Activated T-cell treated with anti-CD3 and anti-CD28 coated beads, Interleukin-2, amount 50 U/mL, for 48 hours (primary cell): ENCODE measurements around the gene LPIN2.
"Not testable (repeated sequence)": the region's sequence is repeated elsewhere in the genome, so short reads cannot be mapped to it uniquely, and the experiment has no call there.

ENCODE experiments used
- DNase-seq, 2 experiments: peaks; one replicate each; pipeline ENCODE4 v3.0.0-alpha.2; 2020

LPIN2 gene, protein sequence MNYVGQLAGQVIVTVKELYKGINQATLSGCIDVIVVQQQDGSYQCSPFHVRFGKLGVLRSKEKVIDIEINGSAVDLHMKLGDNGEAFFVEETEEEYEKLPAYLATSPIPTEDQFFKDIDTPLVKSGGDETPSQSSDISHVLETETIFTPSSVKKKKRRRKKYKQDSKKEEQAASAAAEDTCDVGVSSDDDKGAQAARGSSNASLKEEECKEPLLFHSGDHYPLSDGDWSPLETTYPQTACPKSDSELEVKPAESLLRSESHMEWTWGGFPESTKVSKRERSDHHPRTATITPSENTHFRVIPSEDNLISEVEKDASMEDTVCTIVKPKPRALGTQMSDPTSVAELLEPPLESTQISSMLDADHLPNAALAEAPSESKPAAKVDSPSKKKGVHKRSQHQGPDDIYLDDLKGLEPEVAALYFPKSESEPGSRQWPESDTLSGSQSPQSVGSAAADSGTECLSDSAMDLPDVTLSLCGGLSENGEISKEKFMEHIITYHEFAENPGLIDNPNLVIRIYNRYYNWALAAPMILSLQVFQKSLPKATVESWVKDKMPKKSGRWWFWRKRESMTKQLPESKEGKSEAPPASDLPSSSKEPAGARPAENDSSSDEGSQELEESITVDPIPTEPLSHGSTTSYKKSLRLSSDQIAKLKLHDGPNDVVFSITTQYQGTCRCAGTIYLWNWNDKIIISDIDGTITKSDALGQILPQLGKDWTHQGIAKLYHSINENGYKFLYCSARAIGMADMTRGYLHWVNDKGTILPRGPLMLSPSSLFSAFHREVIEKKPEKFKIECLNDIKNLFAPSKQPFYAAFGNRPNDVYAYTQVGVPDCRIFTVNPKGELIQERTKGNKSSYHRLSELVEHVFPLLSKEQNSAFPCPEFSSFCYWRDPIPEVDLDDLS

DNA sequence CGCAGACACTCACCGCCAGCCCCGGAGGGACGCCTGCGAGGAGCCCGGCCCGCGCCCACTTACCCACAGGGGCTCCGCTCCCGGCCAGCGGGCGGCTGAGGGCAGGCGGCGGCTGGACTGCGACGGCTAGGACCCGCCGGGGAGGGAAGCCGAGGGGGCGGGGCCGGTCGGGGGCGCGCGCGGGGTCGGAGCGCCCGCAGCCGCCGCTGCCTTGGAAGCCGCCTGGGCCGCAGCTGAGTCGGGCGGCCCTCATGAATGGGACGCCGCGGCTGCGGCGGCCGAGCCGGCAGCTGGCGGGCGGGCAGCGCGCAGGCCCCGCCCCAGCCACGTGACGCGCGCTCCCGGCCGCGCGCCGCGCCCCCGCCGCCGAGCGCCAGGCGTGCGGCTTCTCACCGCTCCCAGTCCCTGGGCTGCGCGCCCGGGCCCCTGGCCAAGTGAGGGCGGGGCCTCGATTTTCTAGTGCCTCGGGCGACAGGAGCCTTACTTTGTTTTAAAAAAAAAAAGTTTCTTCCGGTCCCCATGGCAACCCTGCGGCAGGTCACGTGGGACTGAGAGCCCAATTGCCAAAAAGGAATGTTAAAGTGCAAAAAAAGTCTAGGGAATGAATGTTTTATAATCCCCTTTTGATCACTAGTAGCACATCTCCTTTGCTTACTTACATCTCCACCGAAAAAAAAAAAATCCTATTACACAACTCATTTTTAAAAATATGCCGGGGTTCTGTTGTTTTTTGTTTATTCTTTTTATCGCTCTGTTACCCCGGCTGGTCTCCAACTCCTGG lies at the start of gene LPIN2:
LPIN2 (minus strand) TSS at position 121 of the 781 bp plus-strand sequence. CDS start 52,304 bp downstream, outside the sequence.
- DNase-seq = peak; percentile 97

GRCh38 chr18:3061581-3062312 lies 48.8 kb upstream of the LPIN2 start:
- peak; percentile 61 to 67 for DNase-seq

DNA sequence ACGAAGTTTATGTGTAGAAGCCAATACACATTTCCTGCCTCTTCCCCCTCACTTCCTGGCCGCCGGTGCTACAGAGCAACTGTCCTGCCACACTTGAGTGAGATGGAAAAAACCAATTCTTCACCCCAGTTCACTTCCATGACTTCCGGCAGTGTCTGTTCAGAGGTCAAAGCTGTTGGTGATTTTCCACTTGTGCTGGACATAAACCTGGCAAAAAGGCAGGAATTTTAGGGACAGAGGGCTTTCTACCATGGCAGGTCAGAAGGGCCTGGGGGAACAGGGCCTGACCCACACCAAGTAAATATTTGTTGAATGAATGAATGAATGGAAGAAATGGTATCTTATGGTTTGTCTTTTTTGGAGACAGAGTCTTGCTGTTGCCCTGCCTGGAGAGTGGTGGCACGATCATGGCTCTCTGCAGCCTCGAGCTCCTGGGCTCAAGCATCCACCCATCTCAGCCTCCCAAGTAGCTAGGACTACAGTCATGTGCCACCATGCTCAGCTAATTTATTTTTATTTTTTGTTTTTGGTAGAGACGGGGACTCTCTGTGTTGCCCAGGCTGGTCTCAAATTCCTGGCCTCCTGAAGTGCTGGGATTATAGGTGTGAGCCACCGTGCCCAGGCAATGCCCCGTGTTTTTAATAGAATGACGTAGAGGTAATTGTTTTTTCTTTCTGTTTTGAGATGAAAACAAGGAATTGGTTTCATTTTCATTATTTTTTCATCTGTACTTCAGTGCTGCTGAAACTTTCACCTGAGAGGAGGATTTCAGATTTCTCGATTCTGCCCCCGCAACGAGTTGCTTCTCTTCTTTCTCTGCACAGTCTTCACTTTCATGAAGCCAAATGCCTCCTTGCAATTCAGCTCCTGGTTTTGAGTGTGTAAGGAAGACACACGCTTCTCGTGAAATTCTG lies 48.0 kb upstream of the LPIN2 start:
- DNase-seq = peak; percentile 68

DNA sequence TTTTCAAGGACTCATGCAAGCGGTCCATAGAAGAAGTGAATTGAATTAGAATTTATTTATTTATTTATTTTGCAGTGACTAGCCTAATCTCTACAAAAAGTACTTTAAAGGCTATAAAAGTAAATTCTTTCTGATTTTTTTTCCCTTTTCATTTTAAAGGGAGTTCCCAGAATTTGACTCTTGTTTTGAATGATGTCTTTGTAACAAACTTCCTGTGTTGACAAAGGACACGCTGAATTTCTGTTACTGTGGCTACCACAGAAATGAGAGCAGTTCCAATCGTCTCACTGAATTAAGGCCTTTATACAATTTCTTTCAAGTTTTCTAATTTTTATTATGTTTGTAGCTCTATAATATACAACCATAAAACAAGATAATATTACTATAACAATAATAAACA lies 46.3 kb upstream of the LPIN2 start:
- no peak for DNase-seq

GRCh38 chr18:3058328-3059191 lies 45.6 kb upstream of the LPIN2 start:
- DNase-seq = no peak

GRCh38 chr18:3057526-3057925 lies 44.6 kb upstream of the LPIN2 start:
- DNase-seq = no peak

DNA sequence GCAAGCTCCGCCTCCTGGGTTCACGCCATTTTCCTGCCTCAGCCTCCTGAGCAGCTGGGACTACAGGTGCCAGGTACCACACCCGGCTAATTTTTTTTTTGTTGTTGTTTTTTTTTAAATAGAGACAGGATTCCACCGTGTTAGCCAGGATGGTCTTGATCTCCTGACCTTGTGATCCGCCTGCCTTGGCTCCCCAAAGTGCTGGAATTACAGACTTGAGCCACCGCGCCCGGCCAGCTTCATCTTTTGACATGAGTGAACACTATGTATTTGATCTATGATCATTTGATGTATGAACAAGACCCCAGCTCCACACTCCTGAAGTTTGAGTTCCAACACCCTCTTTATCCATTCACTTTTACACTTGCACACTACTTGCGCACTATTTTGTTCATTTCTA lies 43.4 kb upstream of the LPIN2 start:
- DNase-seq = no peak

DNA sequence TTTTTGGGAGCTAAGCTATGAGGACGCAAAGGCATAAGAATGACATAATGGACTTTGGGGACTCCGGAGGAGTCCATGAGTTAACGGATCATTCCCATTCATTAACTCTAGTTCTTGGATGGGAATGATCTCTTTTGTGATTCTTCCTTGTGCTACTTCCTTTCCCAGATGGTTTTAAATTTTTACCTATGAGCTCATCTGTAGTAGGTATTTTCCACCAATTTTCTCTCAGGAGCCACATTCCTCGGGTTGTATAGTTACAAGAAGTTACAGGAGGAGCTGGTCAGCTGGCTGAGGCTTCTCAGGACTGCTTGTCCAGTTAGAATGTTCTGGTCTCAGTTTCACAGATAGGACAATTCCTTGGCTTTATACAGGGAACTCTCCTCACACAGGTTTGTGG lies 42.9 kb upstream of the LPIN2 start:
- DNase-seq = no peak

DNA sequence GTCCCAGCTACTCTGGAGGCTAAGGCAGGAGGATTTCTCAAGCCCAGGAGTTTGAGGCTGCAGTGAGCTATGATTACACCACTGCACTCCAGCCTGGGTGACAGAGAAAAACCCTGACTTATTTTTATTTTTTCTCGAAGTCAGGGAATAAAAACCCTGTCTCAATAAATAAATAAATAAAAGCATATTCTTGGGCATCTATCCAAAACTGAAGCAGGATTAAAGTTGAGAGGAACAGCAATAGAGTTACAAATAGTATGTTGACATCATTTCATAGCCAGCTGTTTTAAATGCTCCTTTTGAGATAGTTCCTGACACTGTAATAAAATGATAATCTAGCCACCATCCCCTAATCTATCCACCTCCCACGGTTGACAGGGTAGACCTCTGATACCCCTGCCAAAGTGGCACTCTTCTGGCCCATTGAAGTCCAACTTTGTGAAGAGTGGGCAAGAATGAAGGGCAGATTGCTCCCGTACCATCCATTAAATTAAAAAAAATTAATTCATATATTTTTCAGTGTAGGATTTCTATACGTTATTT lies 42.3 kb upstream of the LPIN2 start:
- DNase-seq = no peak

DNA sequence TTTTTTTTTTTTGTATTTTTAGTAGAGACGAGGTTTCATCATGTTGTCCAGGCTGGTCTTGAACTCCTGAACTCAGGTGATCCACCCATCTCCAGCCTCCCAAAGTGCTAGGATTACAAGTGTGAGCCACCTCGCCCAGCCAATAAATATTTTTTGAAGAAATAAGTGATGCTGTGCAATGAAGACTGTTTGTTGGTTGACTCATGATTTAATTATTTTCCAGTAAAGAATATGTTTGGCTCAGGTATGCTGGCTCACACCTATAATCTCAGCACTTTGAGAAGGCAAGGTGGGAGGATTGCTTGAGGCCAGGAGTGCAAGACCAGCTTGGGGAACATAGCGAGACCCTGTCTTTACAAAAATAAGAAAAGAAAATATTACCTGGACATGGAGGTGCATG lies 41.8 kb upstream of the LPIN2 start:
- DNase-seq = no peak

- DNase-seq = no peak
Measured at GRCh38 chr18:3054214-3054613, 41.3 kb upstream of the LPIN2 start.

DNA sequence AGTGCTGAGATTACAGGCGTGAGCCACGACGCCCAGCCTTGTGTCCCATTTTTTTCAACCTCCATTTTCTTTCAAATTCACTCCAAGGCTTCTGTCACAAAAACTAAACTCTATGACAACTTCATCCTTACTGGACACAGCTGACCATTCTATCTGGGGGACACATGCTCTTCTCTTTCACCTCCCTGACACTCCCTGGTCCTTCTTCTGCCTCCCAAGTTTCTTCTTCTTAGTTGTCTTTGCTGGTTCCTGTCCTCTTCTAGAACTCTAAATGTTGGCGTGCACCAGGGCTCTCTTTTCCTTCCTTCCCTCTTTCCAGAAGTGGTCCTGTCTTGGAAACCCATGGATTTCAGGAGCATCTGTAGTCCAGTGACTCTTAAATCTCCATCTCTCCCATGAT lies 40.1 kb upstream of the LPIN2 start:
- DNase-seq = no peak

DNA sequence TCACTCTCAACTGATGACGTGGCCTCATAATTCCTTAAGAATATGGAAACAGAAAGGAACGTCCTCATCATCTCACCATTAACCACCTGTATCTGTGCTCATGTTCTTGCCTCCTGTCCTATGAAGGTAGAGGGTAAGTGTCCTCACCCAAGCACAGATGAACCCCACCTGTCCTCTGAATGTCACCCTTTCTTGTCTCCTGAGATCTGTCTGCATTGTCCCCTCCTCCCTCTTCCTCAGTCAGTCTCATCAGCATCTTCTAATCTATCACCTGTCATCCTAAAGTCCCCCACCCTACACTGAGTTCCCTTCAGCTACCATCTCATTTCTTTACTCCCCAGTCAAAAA lies 39.4 kb upstream of the LPIN2 start:
- DNase-seq = no peak

DNA sequence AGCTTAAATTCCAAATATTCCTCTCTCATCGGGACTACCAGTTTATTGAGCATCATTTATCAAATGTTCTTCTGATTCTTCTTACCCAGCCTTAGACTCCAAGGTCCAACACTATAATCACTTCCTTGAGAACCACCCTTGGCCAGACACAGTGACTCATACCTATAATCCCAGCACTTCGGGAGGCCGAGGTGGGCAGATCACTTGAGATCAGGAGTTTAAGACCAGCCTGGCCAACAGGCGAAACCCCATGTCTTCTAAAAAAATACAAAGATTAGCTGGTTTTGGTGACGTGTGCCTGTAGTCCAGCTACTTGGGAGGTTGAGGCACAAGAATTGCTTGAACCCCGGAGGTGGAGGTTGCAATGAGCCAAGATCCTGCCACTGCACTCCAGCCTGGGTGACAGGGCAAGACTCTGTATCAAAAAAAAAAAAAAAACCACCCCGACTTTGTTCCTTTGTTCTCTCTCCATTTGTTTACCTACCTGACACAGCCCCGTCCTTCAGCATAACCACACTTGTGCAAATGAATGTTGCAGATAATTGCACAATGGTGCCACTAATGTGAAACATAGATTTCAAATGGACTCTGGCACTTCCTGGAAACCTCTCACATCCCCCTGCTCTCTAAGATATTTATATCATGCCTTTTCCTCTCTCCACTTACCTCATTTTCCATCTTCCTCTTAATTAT lies 38.9 kb upstream of the LPIN2 start:
- DNase-seq = no peak

DNA sequence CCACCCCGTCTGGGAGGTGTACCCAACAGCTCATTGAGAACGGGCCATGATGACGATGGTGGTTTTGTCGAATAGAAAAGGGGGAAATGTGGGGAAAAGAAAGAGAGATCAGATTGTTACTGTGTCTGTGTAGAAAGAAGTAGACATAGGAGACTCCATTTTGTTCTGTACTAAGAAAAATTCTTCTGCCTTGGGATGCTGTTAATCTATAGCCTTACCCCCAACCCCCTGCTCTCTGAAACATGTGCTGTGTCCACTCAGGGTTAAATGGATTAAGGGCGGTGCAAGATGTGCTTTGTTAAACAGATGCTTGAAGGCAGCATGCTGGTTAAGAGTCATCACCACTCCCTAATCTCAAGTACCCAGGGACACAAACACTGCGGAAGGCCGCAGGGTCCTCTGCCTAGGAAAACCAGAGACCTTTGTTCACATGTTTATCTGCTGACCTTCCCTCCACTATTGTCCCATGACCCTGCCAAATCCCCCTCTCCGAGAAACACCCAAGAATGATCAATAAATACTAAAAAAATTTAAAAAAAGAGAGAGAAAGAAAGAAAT lies 37.0 kb upstream of the LPIN2 start:
- not testable (repeated sequence) for DNase-seq

- no peak for DNase-seq
Measured at GRCh38 chr18:3048820-3049349, 35.9 kb upstream of the LPIN2 start.

DNA sequence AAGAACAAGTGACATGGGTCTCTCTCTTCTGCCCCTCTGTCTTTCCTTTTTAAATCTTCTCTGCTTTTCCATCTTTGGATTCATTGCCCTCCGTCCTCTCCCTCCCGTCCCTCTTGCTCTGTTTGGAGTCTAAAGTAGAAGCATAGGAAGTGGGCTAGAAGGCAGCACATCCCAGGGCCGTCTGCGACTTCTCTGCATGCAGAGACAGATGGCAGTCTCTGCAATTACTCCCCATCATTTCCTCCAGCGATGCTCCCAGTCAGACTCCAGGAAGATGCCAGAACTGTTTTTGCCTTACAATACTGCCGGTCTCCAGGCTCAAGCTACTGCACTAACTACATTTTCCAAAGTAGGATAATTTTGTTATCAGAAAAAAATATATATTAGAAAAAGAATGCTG lies 35.2 kb upstream of the LPIN2 start:
- no peak for DNase-seq

- peak; percentile 49 to 53 for DNase-seq
Measured at GRCh38 chr18:3046216-3046808, 33.4 kb upstream of the LPIN2 start.
